NCI-H446 (cell line): ENCODE results near the gene NRG3.
A peak's percentile ranks its signal among the peaks of the same experiment; 100 is the strongest.

Source experiments
- DNase-seq, 2 experiments: peaks; one replicate each; lab custom pipeline; 2025; lab: John Stamatoyannopoulos, UW

The NRG3 gene

DNA sequence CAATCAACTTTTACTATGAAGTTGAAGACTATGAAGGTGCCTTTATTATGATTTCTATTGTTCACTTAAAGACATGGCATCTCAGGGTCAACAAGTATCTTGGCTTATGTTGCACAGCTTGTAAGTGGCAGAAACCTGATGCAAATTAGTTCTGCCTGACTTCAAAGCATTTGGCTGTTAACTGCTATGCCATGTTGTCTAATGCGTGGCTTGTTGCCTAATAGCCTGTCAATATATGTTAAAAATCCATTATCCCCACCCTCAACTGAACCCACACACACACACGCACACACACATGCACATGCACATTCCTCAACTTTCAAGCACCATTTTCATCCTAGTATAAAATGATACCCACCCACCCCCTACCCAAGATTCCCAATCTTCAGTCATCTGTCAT is 217.1 kb downstream of the NRG3 start:
- DNase-seq, result peak; percentile 35 to 72

DNA sequence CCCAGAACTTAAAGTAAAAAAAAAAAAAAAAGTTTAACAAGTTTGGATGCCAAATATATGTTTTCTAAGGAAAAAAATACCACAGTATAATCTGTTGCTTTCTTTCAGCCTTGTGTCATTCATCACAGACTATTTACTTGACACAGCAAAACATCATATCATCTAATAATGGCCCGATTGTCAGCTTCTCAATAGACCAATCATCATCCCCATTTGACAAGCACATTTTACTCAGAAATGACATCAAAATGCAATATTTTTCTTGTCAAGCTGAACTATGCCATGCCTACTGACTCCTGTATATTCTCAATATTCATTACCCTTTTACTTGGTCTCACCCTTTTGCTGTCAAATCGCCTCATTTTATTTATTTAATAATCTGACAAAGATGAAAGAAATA is 249.7 kb downstream of the NRG3 start:
- no peak for DNase-seq

DNA sequence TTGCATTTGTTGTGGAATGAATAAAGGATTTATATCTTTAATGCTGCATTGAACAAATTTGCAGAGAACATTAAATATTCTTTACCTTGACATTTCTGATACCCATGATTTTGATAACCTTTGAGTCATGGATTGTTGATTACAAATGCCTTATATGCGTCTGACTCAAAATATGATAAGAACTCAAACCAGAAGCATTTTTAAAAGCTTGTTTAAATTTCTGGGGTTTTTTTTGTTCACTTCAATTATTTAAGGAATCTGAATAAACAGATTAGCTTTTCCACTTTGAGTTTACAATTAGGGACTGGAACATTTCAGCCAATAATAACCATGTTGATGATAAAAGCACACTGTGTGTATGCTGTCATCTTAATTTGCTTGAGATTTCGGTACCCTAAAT is 253.5 kb downstream of the NRG3 start:
- no peak for DNase-seq

DNA sequence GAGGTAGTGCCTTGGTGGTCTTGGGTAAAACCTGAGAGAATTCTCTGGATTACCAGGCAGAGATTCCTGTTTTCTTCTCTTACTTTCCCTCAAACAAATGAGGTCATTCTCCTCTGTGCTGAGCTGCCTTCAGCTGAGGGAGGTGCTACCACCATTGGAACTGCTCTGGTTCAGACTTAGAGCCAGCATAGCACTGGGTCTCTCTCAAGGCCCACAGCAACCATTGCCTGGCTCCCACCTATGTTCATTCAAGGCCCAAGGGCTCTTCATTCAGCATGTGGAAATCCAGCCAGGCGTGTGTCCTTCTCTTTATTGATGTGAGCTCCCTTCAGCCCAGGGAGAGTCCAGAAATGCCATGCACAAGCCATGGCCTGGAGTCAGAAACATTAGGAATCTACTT is 261.1 kb downstream of the NRG3 start:
- no peak for DNase-seq

DNA sequence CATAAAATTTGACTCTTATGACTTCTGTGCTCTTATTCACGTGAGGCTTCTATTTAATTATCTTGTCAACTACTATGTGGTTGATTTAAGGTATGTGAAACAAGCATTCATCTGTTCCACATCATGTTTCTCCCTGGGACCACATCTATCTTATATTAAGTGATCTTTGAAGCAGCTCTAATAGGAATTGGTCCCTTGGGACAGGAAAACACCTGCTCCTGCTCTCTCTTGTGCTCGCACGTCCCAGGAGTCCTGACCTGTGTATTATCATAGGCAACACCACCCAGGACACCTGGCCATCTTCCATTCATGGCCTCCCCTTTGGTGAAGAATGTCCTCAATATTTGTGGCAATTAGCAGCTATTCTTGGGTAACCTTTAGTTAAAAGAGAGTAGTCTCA is 269.2 kb downstream of the NRG3 start:
- DNase-seq, result no peak

DNA sequence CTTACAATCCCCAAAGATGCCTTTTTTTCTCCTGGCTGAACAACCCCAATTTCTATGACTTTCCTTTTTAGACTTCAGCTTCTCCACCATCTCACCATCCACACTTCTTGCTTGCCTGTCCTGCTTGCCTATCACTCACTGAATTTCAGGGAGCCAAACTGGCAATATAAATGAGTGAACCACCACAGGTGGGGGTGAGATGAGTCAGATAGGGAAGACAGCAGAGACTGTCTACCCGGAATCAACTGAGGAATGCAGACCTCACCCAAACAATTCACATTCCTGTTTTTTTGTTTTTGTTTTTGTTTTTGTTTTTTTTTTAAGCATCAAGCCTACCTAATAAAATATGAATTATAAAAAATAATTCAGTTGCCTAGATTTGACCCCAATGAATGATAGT is 273.8 kb downstream of the NRG3 start:
- no peak for DNase-seq

DNA sequence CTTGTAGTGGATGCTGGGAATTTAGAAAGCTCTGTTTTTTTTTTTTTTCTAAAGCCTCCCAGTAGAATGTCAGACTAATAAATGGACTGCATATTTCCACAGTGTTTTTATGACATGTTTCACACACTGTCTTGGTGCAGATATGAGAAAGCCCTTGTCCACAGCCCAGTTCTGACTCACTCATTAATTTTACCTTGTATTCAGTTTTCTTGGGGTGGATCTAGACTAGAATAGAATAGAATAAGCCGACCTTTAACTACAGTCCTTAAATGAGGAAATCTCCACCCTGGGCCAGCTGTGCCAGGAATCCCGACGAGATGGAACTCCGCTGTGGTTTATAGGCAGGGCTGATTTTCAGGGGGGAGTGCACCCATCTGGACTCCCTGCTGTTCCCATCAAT is 274.7 kb downstream of the NRG3 start:
- no peak for DNase-seq

DNA sequence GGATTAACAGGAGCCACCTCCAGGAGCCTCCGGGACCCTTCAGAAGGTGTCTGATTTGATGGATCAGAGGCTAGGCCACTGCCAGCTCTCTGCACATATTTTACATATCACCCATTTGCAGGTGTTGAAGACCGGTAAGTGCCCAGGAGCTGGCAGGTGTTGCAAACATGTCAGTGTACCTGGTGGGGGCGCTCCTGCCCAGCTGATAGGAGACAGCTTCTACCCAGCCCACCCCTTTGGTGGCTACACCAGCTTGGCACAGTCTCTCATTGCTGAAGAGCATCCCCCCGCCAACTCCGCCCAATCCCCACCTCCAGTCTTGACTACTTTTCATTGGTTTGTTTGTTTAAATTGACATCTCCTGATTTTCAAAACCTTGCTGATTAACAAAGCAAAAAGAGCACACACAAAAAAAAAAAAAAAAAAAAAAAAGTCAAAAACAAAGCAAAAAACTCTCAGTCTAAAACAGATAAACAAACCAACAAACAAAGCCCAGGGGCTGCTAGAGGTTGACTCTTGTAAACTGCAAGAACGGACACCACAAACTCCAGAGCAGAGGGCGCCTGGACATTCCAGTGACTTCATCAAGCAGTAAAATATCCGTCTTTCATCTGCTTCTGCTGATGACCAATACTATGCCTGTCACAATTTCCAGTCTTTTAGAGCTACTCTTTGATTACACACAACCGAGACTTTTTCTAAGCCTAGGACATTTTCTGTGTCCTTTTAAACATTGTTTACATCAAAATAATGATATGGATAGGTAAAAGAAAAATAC is 275.3 kb downstream of the NRG3 start:
- DNase-seq, result peak in 1 of 2 experiments; percentile 59

DNA sequence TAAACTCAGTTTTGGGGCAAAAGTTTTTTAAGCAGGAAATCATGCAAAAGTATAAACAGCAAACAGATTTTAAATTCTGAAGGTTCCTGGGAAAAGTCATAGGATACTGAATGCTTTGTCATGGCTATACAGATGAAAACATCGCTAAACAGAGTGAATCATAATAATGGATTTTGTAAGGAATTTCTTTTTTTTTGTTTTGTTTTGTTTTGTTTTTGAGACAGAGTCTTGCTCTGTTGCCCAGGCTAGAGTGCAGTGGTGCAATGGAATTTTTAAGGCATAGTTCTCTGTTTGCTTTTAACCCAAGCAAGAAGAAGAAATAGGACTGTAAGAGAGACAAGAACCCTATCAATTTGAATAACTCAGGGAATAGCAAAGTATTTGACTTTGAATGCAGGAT is 285.3 kb downstream of the NRG3 start:
- no peak for DNase-seq

DNA sequence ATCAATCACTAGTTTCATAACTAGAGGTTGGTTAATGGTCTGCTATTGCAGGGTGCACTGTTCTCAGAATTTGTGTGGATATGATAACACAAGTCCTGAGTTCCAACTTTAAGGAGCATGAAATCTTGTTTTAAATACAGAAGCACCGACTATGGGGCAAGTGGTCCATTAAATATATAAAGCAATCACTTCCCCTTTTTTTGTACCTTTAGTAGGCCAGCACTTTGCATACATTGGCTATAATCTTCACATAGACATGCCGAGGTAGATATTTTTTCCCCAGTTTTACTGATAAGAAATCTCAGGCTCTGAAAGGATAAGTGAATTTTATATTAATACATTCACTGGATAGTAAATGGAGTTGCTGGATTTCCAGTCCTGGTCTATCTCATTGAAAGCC is 286.3 kb downstream of the NRG3 start:
- no peak for DNase-seq

DNA sequence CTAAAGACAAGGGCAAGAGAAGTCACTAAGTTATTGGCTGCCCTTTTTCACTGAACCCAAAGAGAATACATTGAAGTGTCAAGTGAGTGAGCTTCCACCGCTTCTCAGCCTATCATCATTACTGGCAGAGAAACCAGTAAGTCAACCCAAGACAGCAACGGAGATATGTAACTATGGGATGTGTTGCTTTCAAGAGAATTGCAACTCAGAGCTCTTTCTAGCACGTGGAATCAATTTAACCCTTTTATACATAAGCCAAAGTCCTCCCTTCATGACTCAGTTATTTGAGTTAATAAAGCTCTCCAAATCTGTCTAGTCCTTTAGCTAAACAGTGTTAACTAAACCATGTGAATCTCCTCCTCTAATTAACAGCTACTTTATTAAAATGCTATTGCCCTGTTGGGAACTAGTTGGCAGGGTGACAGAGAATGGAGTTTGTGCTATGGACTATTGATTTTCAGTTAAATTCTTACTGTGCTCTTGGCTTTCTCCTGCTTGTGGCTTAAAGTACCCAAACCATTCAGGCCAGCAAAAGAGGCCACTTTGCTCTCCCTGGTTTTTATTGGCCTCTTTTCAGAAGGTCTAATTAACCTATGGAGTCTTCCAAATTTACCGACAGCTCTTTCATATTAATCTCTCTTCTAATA is 287.7 kb downstream of the NRG3 start:
- DNase-seq, result peak; percentile 38 to 76

DNA sequence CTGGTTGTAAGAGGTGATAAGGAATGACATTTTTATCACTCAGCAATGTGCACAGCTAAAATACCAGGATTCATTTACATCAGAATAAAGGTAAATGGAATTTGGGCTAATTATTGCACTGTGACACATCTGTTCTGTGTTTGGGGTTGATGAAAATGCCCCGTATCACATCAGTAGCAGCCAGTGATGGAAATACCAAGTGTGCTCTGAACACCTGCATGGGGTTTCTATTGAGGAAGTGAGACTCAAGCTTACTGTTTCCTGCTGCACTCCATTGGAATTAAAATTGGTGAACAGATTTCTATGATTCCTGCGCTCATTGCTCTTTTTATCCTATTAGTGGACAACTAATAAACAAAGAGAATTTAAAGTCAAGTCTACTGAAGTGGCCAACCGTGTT is 296.9 kb downstream of the NRG3 start:
- no peak for DNase-seq

DNA sequence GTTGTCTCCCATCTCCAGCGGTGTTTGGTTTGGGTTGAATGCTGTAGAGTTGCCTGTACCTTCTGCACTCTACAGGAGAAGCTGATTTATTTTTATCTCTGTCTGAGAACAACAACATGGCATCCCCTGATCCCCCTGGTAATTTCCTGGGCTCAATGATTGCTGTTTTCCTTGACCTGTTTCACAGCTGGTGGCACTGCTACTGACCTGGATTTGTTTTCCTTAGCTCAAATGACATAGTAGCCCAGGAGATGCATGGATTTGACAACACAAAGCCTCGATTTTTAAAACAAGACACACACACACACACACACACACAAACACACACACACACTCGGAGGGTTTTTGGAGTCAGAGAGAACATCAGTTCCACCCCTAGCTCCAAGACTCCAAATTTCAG is 301.6 kb downstream of the NRG3 start:
- no peak for DNase-seq

DNA sequence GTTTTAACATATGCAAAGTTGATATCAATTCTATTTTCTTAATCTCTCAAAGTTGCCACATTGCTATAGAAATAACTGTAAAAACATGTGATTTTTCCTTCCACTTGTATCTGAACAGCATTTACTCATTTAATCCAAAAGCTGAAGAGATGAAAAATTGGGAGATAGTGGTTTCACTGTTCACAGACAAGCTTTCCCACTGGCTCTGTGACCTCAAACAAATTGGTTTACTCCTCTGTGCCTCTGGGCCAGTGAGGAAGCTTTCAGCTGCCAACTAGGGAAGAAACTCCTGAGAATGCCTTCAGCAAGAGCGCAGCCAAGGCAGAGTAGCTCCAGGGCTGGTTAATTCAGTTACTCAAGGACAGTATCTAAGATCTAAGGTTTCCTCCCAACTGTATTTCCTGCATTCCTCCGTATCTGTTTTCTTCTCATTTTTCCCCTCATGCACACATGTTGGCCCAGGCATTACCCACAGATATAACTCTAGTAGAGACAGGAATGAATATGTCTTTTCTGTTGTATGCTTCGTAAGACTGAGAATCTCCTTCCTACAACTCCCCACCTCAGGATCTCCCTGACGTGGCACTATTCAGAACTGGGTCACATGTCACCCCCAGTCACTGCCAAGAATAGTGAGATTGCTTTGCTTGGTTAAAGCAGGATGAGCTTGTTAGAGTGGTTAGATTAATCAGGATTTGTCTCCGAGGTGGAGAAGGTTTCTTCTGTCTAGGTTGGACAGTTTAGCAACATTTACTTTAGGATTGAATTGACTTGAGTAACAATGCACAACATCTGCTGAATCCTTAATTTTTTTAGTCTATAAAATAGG is 315.7 kb downstream of the NRG3 start:
- DNase-seq, result peak in 1 of 2 experiments; percentile 3

DNA sequence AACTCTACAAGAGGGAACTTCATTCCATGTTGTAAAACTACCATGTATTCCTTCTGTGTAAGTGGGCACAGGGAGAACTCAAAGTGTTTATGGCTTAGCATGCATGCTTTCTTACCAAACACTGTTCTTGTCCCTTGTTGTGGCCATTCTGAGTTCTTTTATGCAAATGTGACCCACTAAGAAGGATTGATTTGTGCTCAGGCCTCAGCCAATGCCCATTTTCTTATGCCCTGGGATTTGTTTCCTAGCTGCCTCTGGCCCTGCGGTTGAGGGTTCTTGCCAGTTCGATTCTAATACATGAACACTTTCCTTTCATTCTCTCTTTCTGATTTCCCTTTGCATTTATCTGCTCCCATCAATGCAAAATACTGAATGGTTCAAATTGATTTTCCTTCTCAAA is 316.7 kb downstream of the NRG3 start:
- no peak for DNase-seq

DNA sequence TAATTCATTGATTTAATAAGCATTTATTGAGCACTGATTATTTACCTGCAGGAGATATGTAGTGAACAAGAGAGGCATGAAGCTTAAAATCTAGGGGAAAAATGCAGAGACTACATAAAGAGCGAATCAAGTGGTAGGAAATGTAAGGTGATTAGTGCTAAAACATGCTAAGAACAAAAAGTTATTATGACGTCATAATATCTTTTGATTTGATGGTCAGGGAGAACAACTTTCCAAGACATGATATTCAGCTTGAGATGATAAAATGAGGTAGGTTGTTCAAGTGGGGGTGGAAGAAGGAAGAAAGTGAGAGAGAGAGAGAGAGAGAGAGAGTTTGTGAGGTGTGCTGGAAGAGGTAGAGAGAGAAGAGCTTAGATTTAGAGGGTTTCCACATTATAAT is 317.7 kb downstream of the NRG3 start:
- DNase-seq, result no peak

DNA sequence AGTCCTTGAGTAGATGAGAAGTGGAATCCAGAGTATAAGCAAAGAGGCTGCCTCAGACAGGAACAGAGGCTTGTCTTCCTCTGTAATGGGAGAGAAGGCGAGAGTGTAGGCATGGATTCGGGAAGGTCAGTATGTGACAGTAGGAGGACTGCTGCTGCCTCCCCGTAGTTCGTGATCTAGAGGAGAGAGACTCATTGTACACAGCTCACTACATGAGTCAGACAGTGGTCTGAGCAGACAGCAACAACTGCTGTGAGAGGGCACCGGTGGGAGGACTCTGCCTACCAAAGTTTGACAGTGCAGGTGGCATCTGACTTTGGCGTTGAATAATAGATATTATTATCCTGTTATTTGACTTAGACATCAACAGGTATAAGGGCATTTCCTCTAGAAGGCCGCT is 319.4 kb downstream of the NRG3 start:
- no peak for DNase-seq

DNA sequence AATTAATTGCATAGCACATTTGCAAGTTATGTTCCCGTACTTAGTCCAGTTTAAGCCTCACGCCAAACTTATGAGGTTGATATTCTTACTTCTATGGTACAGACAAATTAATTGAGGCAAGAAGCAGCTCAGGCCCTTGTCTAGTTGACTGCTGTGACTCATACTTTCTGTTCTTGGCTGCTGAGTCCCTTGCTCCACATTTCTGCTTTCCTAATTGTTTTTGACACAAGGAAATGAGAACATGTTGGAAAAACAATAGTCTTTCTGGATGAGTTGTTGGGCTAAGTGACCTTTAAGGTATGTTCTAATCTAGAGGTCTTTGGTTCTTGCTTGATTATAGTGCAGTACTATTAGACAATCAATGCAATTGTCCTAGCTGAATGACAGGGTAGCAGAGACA is 331.8 kb downstream of the NRG3 start:
- DNase-seq, result no peak

DNA sequence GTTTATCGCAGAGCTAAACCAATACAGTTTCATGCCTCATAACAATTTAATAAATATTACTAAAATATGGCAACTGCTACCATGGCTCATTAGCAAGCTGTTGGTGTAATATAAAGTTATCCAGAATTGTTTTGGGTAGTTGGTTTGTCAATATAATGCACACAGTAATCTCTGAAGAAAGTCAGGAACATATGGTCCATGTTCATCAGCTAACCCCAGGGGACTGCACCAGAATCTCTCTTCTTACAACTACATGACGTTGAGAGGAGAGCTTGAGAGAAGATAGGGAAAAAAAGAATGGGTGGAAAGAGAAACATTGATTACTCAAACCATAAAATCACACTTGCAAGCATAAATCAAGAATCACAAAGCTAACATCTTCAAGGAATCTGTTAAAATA is 333.7 kb downstream of the NRG3 start:
- DNase-seq, result no peak

DNA sequence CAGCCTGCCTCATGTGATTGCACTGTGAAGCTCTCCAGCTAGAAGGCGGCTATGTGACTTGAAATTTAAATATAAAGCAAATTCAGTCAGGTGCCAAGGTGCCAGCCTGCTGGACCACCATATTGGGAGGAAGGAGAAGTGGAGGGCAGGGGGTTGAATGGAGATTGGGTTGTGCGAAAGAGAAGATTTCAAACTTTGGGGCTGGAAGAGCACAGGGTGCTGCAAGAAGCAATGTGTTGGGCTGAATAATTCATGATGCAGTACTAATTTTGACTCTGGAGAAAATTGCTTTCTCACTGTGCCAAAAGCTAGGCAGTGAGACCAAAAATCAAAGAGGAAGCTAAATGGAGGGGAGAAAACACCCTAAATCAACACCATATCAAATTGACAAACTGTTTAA is 335.3 kb downstream of the NRG3 start:
- peak in 1 of 2 experiments; percentile 19 for DNase-seq

DNA sequence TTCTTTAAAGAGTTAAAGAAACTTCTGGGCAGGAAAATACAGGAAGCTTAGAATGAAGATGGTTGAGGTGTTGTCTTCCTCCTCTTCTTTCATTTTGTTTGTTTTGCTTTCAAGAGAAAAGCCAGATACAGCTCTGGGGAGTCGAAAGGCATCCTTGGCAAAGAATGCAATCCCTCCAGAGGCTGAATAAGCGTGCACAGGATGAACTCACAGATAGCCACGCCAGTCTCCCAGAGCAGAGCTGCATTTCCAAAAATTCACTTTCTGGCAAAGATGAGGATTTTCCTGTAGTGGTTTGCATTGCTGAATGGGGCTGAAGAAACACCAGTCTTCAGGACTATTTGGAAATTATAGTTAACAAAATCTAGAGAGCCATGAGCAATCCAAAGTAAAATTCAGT is 336.4 kb downstream of the NRG3 start:
- DNase-seq, result peak in 1 of 2 experiments; percentile 58

DNA sequence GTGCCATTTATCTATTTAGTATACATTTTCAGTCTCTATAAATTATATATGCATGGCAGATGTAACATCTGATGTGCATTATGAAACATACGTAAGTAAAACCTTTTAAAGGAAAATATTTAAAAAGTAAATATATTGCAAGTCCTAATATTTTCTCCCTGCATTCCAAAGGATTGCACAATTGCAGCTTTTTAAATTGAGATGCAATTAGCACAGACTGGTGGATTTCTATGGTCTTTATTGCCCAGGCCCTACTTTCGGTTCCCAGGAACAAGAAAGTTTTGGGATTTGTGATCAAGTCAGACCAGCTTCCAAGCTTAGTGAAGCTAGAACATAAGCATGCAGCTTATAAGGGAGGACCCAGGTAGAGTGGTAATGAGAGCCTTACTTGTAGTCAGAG is 337.8 kb downstream of the NRG3 start:
- no peak for DNase-seq

DNA sequence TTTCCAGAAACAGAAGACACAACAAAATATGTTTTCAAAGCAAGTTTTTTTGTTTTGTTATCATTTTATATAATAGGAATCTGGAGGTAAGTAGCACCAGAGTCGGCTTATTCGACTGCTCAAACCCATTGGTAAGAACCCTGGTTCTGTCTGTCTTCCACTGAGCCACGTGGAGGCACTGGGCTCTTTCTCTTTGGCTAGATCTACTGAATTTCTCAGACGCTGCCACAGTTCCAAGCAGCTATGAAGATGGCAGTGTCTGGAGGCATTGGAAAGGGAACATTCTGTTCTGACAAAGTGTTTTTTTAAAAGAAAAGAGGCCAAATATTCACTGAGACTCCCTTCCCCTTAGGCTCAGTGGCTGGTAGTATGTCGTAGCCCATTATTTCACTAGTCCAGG is 338.8 kb downstream of the NRG3 start:
- no peak for DNase-seq
